T-helper 1 cell treated with Interleukin-12 subunit alpha and Interleukin-12 subunit beta and Interleukin-4 antibody, amounts not matched to agents 30 μg/mL and 1 μg/mL, for 36 hours (primary cell): ENCODE results near the gene STMP1.
A peak's percentile ranks its signal among the peaks of the same experiment; 100 is the strongest.
"Not testable (repeated sequence)": the region's sequence is repeated elsewhere in the genome, so short reads cannot be mapped to it uniquely, and the experiment has no call there.

Experiments used
- H3K27ac Mint-ChIP-seq: one replicate; pipeline ENCODE4 v1.8.0; 2021; ENCODE audit warnings: mild to moderate bottlenecking, mixed read lengths
- H3K27me3 Mint-ChIP-seq: one replicate; pipeline ENCODE4 v1.8.0; 2021; ENCODE audit warnings: low read depth, mixed read lengths
- H3K36me3 Mint-ChIP-seq: one replicate; pipeline ENCODE4 v1.8.0; 2021; ENCODE audit warnings: low read depth, mixed read lengths
- H3K4me1 Mint-ChIP-seq: one replicate; pipeline ENCODE4 v1.8.0; 2021; ENCODE audit warnings: low read depth, mixed read lengths
- H3K4me3 Mint-ChIP-seq: one replicate; pipeline ENCODE4 v1.8.0; 2021; ENCODE audit warnings: mild to moderate bottlenecking, moderate library complexity, mixed read lengths
- H3K9me3 Mint-ChIP-seq: one replicate; pipeline ENCODE4 v1.8.0; 2021; ENCODE audit warnings: mixed read lengths

The STMP1 gene

DNA sequence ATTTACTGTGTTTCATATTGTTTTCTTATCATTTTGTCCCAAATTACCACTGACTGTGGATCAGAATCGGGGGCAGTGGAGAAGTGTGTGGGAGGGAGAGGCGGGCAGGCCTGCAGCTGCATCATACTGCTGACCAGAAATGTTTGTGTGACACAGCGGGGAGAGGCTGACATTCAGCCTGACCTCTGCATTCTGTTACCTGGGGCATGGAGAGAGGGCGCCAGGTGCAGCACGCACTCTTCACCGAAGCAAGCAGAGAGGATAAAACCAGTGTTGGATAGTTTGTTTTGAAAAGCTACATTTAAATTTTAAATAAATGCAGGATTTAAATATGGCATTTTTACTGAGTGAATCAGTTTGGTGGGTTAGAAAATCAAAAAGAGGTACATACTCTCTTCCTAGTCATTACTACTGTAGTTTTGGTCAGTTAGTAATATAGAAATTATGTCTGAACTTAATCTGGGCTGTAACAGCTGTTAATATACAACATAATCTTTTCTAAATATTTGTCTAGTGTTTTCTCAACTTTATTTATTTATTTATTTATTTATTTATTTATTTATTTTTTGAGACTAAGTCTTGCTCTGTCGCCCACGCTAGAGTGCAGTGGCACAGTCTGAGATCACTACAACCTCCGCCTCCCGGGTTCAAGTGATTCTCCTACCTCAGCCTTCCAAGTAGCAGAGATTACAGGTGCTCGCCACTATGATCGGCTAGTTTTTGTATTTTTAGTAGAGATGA, 8.8 kb upstream of the STMP1 start:
- H3K4me3 Mint-ChIP-seq: no peak overlapping the region
- H3K27me3 Mint-ChIP-seq: no peaks in the 10 kb centered on the region
- H3K27ac Mint-ChIP-seq: no peak overlapping the region
- no peaks in the 10 kb centered on the region for H3K4me1 Mint-ChIP-seq
- H3K36me3 Mint-ChIP-seq: peaks cover 6% of the 10 kb centered on the region
- H3K9me3 Mint-ChIP-seq: no peaks in the 10 kb centered on the region

DNA sequence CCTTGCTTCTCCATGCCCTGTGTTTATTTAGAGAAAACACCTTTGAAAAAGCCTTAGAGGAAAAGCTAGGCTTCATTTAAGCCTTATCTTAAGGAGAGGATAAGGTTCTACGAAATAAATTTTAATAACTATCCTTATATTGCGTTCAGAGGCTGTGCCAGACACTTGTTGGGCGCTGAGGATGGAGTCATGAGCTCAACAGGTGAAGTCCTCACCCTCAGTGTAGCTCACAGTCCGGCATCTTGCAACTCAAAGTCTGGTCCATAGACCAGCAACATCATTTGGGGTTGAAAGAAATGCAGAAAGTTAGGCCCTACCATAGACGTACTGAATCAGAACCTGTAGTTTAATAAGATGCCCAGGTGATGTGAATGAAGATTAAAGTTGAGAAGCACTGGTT, 3.8 kb upstream of the STMP1 start:
- no peaks in the 10 kb centered on the region for H3K27me3 Mint-ChIP-seq
- H3K36me3 Mint-ChIP-seq: peaks cover 4% of the 10 kb centered on the region
- no peak overlapping the region for H3K27ac Mint-ChIP-seq
- no peaks in the 10 kb centered on the region for H3K9me3 Mint-ChIP-seq
- H3K4me3 Mint-ChIP-seq: no peak overlapping the region
- H3K4me1 Mint-ChIP-seq: peaks cover 12% of the 10 kb centered on the region

DNA sequence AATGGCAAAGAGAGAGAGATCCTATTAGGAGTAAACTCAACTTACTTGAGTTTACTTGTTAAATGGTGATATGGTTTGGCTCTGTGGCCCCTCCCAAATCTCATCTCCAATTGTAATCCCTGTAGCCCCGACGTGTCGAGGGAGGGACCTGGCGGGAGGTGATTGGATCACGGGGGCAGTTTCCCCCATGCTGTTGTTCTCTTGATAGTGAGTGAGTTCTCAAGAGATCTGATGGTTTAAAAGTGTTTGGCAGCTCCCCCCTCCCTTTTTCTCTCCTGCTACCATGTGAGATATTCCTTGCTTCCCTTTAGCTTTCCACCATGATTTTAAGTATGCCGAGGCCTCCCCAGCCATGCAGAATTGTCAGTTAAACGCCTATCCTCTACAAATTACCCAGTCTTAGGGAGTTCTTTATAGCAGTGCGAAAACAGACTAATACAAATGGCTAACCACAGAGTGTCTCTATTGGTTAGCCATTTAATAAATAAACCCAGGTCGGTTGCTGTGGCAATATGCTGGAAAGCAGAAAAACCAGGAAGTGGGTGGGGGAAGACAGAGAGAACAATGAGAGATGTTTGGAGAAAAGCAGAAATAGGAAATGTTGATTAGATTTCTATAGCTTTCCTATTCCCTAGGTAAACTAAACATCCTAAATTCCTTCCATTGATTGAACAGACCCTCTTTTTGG, 3.0 kb upstream of the STMP1 start:
- Mint-ChIP-seq H3K4me1 (peaks cover 12% of the 10 kb centered on the region), H3K27ac (no peak overlapping the region), H3K4me3 (no peak overlapping the region), H3K27me3 (no peaks in the 10 kb centered on the region), H3K9me3 (no peaks in the 10 kb centered on the region), H3K36me3 (peaks cover 4% of the 10 kb centered on the region)

DNA sequence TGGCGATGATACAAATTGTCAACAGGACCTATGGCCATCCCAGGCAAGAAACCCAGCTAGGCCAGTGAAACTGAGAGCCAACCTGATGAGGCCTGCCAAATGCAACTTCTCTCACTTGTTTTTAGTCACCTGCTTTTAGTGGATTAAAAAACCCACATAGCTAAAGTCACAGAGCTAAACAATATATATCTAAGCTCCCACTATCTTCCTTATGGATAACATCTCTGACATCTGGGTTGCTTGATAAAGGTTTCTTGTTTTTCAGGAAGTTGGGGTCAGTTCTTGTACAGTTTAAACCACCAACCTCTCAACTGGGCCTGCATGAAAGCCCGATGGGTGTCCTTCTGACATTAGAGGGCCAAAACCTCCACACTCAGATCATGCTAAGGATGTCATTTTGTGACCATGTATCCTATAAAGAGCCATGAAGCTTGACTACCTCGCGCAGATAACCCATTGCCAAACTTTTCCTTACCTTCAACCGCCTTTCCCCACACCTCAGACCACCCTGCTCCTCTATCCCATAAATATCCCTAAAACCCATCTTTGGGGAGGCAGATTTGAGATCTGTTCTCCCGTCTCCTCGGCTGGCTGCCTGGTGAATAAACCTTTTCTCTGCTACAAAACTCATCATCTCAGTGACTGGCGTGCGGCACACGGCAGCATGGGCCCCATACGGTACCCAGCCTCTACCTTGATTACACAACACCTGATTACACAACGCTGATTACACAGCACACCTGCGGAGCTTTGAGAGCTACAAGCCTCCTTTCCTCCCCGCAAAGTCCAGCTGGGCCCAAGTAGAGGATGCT, 797 bp upstream of the STMP1 start:
- peak overlapping the region; percentile 92 for H3K27ac Mint-ChIP-seq
- H3K27me3 Mint-ChIP-seq: no peaks in the 10 kb centered on the region
- H3K36me3 Mint-ChIP-seq: peaks cover 8% of the 10 kb centered on the region
- H3K4me3 Mint-ChIP-seq: peak overlapping the region; percentile 94
- no peaks in the 10 kb centered on the region for H3K9me3 Mint-ChIP-seq
- peaks cover 15% of the 10 kb centered on the region for H3K4me1 Mint-ChIP-seq

DNA sequence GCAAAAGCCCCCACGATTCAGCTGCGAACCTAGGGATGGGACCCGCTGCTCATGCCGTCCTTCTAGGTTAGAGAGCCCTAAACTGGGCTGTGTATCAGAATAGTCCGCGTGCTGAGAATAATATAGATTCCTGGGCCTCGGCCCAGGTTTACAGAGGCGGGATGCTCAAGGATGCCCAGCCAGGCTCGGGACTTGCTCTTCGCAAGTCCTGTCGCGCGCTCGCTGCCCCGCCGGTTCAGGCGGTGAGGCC, 266 bp upstream of the STMP1 start:
- no peaks in the 10 kb centered on the region for H3K27me3 Mint-ChIP-seq
- H3K4me1 Mint-ChIP-seq: peaks cover 16% of the 10 kb centered on the region
- H3K9me3 Mint-ChIP-seq: no peaks in the 10 kb centered on the region
- H3K36me3 Mint-ChIP-seq: peaks cover 10% of the 10 kb centered on the region
- peak overlapping the region; percentile 94 for H3K4me3 Mint-ChIP-seq
- H3K27ac Mint-ChIP-seq: peak overlapping the region; percentile 92

DNA sequence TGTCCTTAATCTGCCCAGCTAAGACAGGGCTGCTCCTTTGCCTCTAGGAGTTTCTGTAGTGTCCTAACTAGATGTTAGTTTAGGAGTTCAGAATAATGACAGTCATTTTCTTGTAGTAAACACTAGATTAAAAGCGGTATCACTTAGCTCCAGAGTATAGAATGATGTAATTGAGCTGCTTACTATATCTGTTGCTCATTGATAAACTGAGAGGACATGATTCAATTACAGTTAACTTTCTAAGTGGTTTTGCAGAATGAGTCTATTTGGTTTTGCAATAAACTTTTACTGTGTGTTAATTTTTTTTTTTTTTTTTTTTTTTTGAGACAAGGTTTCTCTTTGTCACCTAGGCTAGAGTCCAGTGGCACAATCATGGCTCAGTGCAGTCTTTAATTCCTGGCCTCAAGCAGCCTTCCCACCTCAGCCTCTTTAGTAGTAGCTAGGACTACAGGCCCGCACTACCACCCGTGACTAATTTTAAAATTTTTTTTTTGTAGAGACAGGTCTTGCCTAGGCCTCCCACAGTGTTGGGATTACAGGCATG, 1.8 kb downstream of the STMP1 start:
- Mint-ChIP-seq H3K4me1 (peaks cover 19% of the 10 kb centered on the region), H3K9me3 (no peaks in the 10 kb centered on the region), H3K36me3 (peaks cover 13% of the 10 kb centered on the region), H3K27me3 (no peaks in the 10 kb centered on the region), H3K27ac (no peak overlapping the region), H3K4me3 (peak overlapping the region; percentile 57)

DNA sequence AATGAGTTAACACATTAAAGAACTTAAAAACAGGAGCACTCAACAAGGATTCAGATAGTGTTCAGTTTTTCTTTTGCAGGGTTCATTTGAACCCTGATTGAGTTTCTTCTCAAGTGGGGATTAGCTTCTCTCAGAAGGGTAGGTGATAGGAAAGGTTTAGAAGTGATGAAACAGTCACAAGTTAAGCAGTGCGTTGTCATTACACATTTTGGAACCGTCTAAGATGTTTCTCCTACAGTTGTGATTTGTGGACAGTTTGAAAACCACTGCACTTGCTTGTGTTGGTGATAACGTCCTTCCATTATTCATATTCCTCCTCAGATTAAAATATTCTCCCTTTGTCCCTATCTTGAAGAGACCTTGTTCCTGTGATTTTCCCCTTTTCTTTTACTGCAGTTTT, 2.7 kb downstream of the STMP1 start:
- Mint-ChIP-seq H3K27ac (no peak overlapping the region), H3K4me1 (peaks cover 19% of the 10 kb centered on the region)

GRCh38 chr7:135666156-135666555, 3.8 kb downstream of the STMP1 start:
- Mint-ChIP-seq H3K9me3 (no peaks in the 10 kb centered on the region), H3K27me3 (no peaks in the 10 kb centered on the region), H3K4me1 (peaks cover 19% of the 10 kb centered on the region), H3K4me3 (no peak overlapping the region), H3K27ac (no peak overlapping the region), H3K36me3 (peaks cover 13% of the 10 kb centered on the region)

More for the DNA sequence above, 2.7 kb downstream of the STMP1 start:
- H3K27me3 Mint-ChIP-seq: no peaks in the 10 kb centered on the region
- H3K9me3 Mint-ChIP-seq: no peaks in the 10 kb centered on the region
- H3K4me3 Mint-ChIP-seq: no peak overlapping the region
- H3K36me3 Mint-ChIP-seq: peaks cover 13% of the 10 kb centered on the region

DNA sequence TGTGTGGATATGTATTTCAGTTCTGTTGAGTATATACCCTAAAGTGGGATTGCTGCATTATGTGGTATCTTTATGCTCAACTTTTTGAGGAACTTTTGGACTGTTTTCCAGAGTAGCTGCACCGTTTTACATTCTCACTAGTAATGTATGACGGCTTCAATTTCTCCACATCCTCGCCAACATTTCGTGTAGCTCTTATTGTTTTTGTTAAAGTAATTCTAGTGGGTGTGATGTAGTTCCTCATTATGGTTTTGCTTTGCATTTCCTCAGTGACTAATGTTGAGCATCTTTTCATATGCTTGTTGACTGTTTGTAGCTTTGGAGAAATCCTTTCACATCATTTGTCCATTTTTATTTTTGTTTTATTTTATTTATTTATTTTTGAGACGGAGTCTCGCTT, 4.5 kb downstream of the STMP1 start:
- Mint-ChIP-seq H3K27me3 (no peaks in the 10 kb centered on the region), H3K4me1 (peaks cover 14% of the 10 kb centered on the region), H3K27ac (no peak overlapping the region), H3K9me3 (no peaks in the 10 kb centered on the region), H3K4me3 (no peak overlapping the region), H3K36me3 (peaks cover 13% of the 10 kb centered on the region)

DNA sequence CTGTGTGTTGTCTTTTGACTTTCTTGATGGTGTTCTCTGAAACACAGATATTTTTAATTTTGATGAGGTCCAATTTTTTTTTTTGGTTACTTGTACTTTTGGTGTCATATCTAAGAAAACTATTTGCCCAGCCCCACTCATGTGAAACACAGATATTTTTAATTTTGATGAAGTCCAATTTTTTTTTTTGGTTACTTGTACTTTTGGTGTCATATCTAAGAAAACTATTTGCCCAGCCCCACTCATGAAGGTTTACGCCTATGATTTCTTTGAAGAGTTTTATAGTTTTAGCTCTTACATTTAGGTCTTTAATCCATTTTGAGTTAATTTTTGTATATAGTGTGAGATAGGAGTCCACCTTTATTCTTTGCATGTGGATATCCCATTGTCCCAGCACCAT, 5.3 kb downstream of the STMP1 start:
- H3K27ac Mint-ChIP-seq, H3K4me3 Mint-ChIP-seq, H3K27me3 Mint-ChIP-seq, H3K9me3 Mint-ChIP-seq, H3K4me1 Mint-ChIP-seq: not testable (repeated sequence)
- peaks cover 12% of the 10 kb centered on the region for H3K36me3 Mint-ChIP-seq

DNA sequence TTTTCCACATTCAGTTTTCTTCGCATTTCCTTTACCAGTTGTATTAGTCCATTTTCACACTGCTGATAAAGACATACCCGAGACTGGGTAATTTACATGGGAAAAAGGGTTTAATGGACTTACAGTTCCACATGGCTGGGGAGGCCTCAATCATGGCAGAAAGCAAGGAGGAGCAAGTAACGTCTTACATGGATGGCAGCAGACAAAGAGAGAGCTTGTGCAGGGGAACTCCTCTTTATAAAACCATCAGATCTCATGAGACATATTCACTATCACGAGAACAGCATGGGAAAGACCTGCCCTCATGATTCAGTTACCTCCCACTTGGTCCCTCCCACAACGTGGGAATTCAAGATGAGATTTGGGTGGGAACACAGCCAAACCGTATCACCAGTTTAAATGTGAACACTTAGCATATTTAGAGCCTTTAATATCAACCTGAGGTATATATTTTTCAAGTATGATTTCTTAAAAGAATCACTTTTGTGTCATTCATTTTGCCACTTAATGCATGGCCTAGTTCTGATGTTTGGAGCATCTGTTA, 6.6 kb downstream of the STMP1 start:
- H3K4me3 Mint-ChIP-seq, H3K27ac Mint-ChIP-seq, H3K9me3 Mint-ChIP-seq, H3K27me3 Mint-ChIP-seq: not testable (repeated sequence)
- Mint-ChIP-seq H3K36me3 (peaks cover 12% of the 10 kb centered on the region), H3K4me1 (peaks cover 10% of the 10 kb centered on the region)

GRCh38 chr7:135669774-135670173, 7.5 kb downstream of the STMP1 start:
- no peaks in the 10 kb centered on the region for H3K9me3 Mint-ChIP-seq
- no peak overlapping the region for H3K27ac Mint-ChIP-seq
- peaks cover 9% of the 10 kb centered on the region for H3K4me1 Mint-ChIP-seq
- H3K27me3 Mint-ChIP-seq: no peaks in the 10 kb centered on the region
- peaks cover 16% of the 10 kb centered on the region for H3K36me3 Mint-ChIP-seq
- no peak overlapping the region for H3K4me3 Mint-ChIP-seq

GRCh38 chr7:135670179-135670578, 7.9 kb downstream of the STMP1 start:
- H3K4me3 Mint-ChIP-seq: no peak overlapping the region
- H3K4me1 Mint-ChIP-seq: peaks cover 9% of the 10 kb centered on the region
- H3K27ac Mint-ChIP-seq: no peak overlapping the region
- H3K9me3 Mint-ChIP-seq: no peaks in the 10 kb centered on the region
- no peaks in the 10 kb centered on the region for H3K27me3 Mint-ChIP-seq
- H3K36me3 Mint-ChIP-seq: peaks cover 17% of the 10 kb centered on the region

- Mint-ChIP-seq H3K9me3 (no peaks in the 10 kb centered on the region), H3K36me3 (peaks cover 17% of the 10 kb centered on the region), H3K4me3 (no peak overlapping the region), H3K27ac (no peak overlapping the region), H3K27me3 (no peaks in the 10 kb centered on the region), H3K4me1 (peaks cover 6% of the 10 kb centered on the region)
Measured at GRCh38 chr7:135672560-135673359, 10.4 kb downstream of the STMP1 start.
